Astrocyte (in vitro differentiated cells and primary cell): Measurements from ENCODE around the gene KLHL17. TPM values are rescaled to one million over a fixed set of nuclear protein-coding genes. Genes with fewer than 3 reads are reported as not detected.

ENCODE experiments used
- DNase-seq: peaks from one replicate; pipeline ENCODE4 v3.0.0-alpha.2; 2010; ENCODE audit warnings: low read depth
- FAIRE-seq: peaks from 2 replicates; lab custom pipeline; 2011; peaks lifted over from hg19 to GRCh38; lab: Jason Lieb, UNC
- H2AFZ ChIP-seq: 2 replicates; pipeline ENCODE4 v1.6.0; 2012; ENCODE audit warnings: low read depth, low read length, inconsistent platforms
- H3K27ac ChIP-seq: 2 replicates; pipeline ENCODE4 v1.5.1; 2011; ENCODE audit warnings: low read depth, low read length, inconsistent platforms
- H3K27me3 ChIP-seq: 2 replicates; pipeline ENCODE4 v1.6.0; 2011; ENCODE audit warnings: low read length, inconsistent platforms; ENCODE audit not compliant: insufficient read depth
- H3K36me3 ChIP-seq: 2 replicates; pipeline ENCODE4 v1.5.1; 2011; ENCODE audit warnings: low read length, inconsistent platforms; ENCODE audit not compliant: insufficient read depth
- H3K4me1 ChIP-seq: 2 replicates; pipeline ENCODE4 v1.5.1; 2011; ENCODE audit warnings: low read length, inconsistent platforms; ENCODE audit not compliant: insufficient read depth
- H3K4me2 ChIP-seq: 2 replicates; pipeline ENCODE4 v1.6.0; 2012; ENCODE audit warnings: low read length, inconsistent platforms
- H3K4me3 ChIP-seq: 2 replicates; pipeline ENCODE4 v1.5.1; 2011; ENCODE audit warnings: low read depth, mild to moderate bottlenecking, low read length, inconsistent platforms; ENCODE audit not compliant: insufficient read depth
- H3K79me2 ChIP-seq: 2 replicates; pipeline ENCODE4 v1.6.0; 2012; ENCODE audit warnings: mild to moderate bottlenecking, low read length, inconsistent platforms; ENCODE audit not compliant: insufficient read depth
- H3K9ac ChIP-seq: 2 replicates; pipeline ENCODE4 v1.6.0; 2012; ENCODE audit warnings: mild to moderate bottlenecking, low read length, inconsistent platforms
- H3K9me3 ChIP-seq: 2 replicates; pipeline ENCODE4 v1.5.1; 2012; ENCODE audit warnings: low read depth, mild to moderate bottlenecking, low read length, inconsistent platforms; ENCODE audit not compliant: insufficient read depth
- H4K20me1 ChIP-seq: 2 replicates; pipeline ENCODE4 v1.6.0; 2012; ENCODE audit warnings: low read length, inconsistent platforms; ENCODE audit not compliant: insufficient read depth
- H3K27ac Mint-ChIP-seq: one replicate; pipeline ENCODE4 v1.8.0; 2021; ENCODE audit warnings: mild to moderate bottlenecking, mixed read lengths; ENCODE audit not compliant: unreplicated experiment
- H3K27me3 Mint-ChIP-seq: one replicate; pipeline ENCODE4 v1.8.0; 2021; ENCODE audit warnings: low read depth, mixed read lengths; ENCODE audit not compliant: unreplicated experiment
- H3K36me3 Mint-ChIP-seq: one replicate; pipeline ENCODE4 v1.8.0; 2021; ENCODE audit warnings: low read depth, mixed read lengths; ENCODE audit not compliant: unreplicated experiment
- H3K4me1 Mint-ChIP-seq: one replicate; pipeline ENCODE4 v1.8.0; 2021; ENCODE audit warnings: low read depth, mixed read lengths; ENCODE audit not compliant: unreplicated experiment
- H3K4me3 Mint-ChIP-seq: one replicate; pipeline ENCODE4 v1.8.0; 2021; ENCODE audit warnings: mild to moderate bottlenecking, moderate library complexity, mixed read lengths; ENCODE audit not compliant: unreplicated experiment
- H3K9me3 Mint-ChIP-seq: one replicate; pipeline ENCODE4 v1.8.0; 2021; ENCODE audit warnings: mild to moderate bottlenecking, mixed read lengths; ENCODE audit not compliant: unreplicated experiment
- CTCF ChIP-seq: IDR thresholded peaks from 2 replicates; pipeline ENCODE4 v1.5.1; 2011; ENCODE audit warnings: low read depth, mild to moderate bottlenecking, inconsistent platforms, low read length, moderate library complexity; ENCODE audit not compliant: insufficient read depth
- EZH2 ChIP-seq: IDR thresholded peaks from 2 replicates; pipeline ENCODE4 v1.6.1; 2012; ENCODE audit warnings: mild to moderate bottlenecking, low read length, inconsistent platforms; ENCODE audit not compliant: insufficient read depth
- total RNA-seq: library from RNA; stranded (reverse); gene quantifications from 2 replicates; pipeline ENCODE4 v1.2.1, GENCODE V29; 2021

Gene KLHL17
- total RNA-seq, 1 donor from 2014 or later = 25.9 TPM

GRCh38 chr1:962381-963300 is 2.3 kb downstream of the KLHL17 start:
- Histone ChIP-seq H3K79me2 (peaks cover 21% of the 10 kb centered on the region), H2AFZ (no peak overlapping the region), H3K27ac (no peak overlapping the region), H3K4me3 (no peak overlapping the region), H3K27me3 (no peaks in the 10 kb centered on the region), H4K20me1 (peaks cover 12% of the 10 kb centered on the region), H3K9ac (no peak overlapping the region), H3K36me3 (peaks cover 5% of the 10 kb centered on the region), H3K4me2 (no peak overlapping the region), H3K4me1 (peaks cover 25% of the 10 kb centered on the region), H3K9me3 (no peaks in the 10 kb centered on the region)
- FAIRE-seq = no peak
- H3K27me3 Mint-ChIP-seq = no peaks in the 10 kb centered on the region
- H3K27ac Mint-ChIP-seq = no peak overlapping the region
- no peak for DNase-seq
- H3K4me1 Mint-ChIP-seq = peaks cover 4% of the 10 kb centered on the region
- peaks cover 4% of the 10 kb centered on the region for H3K36me3 Mint-ChIP-seq
- H3K4me3 Mint-ChIP-seq = peak overlapping the region; percentile 50
- no peaks in the 10 kb centered on the region for H3K9me3 Mint-ChIP-seq
- TF ChIP-seq EZH2 (no peak), CTCF (no peak)

GRCh38 chr1:963301-963651 is 2.9 kb downstream of the KLHL17 start:
- peaks cover 15% of the 10 kb centered on the region for H3K79me2 ChIP-seq
- H3K36me3 Mint-ChIP-seq = peaks cover 4% of the 10 kb centered on the region
- no peaks in the 10 kb centered on the region for H3K9me3 ChIP-seq
- H2AFZ ChIP-seq = no peak overlapping the region
- peaks cover 5% of the 10 kb centered on the region for H4K20me1 ChIP-seq
- TF ChIP-seq CTCF (no peak), EZH2 (no peak)
- H3K36me3 ChIP-seq = peaks cover 5% of the 10 kb centered on the region
- no peak overlapping the region for H3K27ac Mint-ChIP-seq
- H3K4me1 ChIP-seq = peaks cover 25% of the 10 kb centered on the region
- no peak for DNase-seq
- H3K4me2 ChIP-seq = no peak overlapping the region
- no peak overlapping the region for H3K27ac ChIP-seq
- no peak for FAIRE-seq
- H3K9ac ChIP-seq = no peak overlapping the region
- H3K27me3 Mint-ChIP-seq = peaks cover 2% of the 10 kb centered on the region
- no peaks in the 10 kb centered on the region for H3K9me3 Mint-ChIP-seq
- H3K4me3 ChIP-seq = no peak overlapping the region
- no peaks in the 10 kb centered on the region for H3K27me3 ChIP-seq
- H3K4me1 Mint-ChIP-seq = peaks cover 2% of the 10 kb centered on the region
- no peak overlapping the region for H3K4me3 Mint-ChIP-seq
